Mesenteric fat pad (tissue), 1 donor: ENCODE data around the gene FCGR3A. TPM values are rescaled to one million over a fixed set of nuclear protein-coding genes. Genes with fewer than 3 reads are reported as not detected.

ENCODE experiments used
- DNase-seq: peaks from one replicate; pipeline ENCODE4 v3.0.0-alpha.2; 2020; ENCODE audit warnings: low spot score
- total RNA-seq: library from RNA; stranded (reverse); fragmentation: NEBNext Ultra II Directional; extraction: Animal tissue kit (Norgen Biotek cat#: 25700); gene quantifications from one replicate; pipeline ENCODE4 v1.2.1, GENCODE V29; 2021
- donor health status: DM: yes; HTN: yes; CAD: no.

Gene FCGR3A
- total RNA-seq, 1 donor from 2014 or later, result 117 TPM

- no peak for DNase-seq
These were observed 43.9 kb downstream of the FCGR3A start for GRCh38 chr1:161505686-161506085.

DNA sequence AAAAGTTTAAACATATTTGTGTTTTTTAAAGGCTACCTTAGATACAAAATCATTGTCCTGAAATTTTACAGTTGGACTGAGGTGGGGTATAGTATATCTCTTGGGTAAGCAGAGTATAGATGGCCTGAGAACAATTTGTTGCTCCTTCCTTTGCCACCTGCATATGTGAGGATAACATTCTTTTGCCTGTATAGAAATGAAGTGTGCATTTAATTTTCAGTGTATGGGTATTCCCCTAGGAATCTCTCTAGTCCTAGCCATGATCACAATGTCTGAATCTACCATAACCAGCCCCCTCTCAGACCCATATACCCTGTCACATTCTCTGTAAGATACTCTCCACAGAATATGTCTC lies 46.2 kb downstream of the FCGR3A start:
- DNase-seq, result no peak

GRCh38 chr1:161502641-161503393 lies 46.8 kb downstream of the FCGR3A start:
- no peak for DNase-seq

DNA sequence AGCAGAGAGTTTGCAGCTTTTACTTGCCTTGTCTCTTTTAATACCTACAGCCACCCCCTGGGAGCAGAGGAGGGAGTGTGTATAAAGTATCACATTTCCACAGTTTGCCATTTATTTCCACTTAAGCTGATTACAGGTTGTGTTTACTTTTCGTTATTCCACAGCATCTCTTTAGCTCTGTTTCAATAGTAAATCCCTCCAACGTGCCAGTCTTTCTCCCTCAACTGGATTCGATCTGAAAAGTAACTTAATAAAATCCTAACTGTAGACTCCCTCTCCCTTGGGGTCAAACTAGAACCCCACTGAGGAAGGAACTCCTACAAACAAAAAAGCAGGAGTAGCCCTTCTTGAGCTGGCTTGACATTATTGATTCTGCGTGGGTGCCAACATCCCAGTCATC lies 47.4 kb downstream of the FCGR3A start:
- no peak for DNase-seq

DNA sequence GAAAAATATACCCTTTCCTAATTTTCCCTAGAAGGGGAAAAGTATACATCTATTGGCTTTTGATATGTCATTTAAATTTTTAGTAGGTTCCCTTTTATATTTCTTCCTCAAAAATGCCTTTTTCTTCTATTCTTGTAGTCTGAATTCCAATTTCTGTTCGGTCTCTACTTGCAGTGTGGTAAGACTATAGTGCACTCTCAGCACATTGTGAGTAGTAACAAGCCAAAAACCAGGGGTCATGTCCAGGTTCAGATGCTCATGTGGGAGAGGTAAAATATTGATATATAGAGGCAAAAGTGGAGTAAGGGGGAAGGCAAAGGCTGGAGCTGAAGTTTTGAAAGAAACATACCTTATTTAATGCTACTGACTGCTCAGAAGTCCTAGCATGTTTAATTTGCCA lies 48.4 kb downstream of the FCGR3A start:
- DNase-seq, result no peak

- DNase-seq, result no peak
These were observed 50.2 kb downstream of the FCGR3A start for GRCh38 chr1:161499099-161500039.

- no peak for DNase-seq
These were observed 51.0 kb downstream of the FCGR3A start for GRCh38 chr1:161498646-161499045.

DNA sequence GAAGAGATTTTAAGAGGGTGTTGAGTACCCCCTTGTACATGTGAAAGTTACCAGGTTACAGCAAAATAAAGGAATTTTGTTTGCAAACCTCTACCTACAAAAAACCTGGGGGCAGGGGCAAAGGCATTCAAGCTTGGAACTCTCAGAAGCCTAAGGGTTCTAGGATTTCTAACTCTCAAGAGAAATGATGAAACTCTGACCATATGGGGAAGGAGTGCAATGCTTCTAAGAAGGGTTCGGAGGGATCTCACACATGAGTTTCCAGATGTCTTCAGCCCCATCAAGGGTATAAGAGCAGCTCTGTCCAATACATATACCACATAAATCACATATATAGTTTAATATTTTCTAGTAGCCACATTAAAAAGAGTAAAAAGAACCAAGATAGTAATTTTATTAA lies 51.7 kb downstream of the FCGR3A start:
- no peak for DNase-seq

DNA sequence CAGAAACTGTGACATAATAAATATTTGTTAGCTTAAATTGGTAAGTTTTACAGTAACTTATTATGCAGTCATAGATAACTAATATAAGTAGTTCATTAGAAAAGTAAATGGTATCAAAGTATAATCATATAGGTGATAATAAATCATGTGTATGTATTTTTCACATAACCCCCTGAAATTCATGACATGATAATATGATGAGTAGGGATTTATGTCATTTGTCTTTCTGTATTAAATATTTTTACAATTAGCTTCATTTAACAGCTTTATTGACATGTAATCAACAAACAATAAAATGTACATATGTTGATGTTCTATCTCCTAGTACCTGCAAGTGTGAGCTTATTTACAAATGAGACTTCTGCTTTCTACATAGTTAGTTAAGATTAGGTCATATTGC lies 54.1 kb downstream of the FCGR3A start:
- no peak for DNase-seq

- DNase-seq, result no peak
These were observed 55.4 kb downstream of the FCGR3A start for GRCh38 chr1:161494091-161494735.

DNA sequence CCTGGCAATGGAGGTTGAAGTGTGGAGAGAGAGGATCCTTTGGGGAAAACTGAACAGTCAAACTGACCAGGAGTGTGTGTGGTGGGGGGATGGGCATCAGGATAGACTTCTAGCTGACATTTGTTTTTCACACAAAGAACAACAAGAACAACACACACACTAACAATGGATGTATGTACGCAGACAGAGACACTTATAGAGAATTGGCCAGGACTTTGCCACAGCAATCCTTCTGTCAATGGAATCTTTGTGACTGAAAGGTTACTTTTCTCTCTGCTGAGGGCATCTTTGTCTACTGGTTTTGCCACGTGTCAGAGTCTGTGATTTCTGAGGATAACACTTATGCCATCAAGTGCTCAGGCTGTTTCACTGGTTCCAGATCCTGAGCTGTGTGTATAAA lies 56.8 kb downstream of the FCGR3A start:
- DNase-seq, result no peak

Other genes with a start within 250 kb of the FCGR3A start
- 5.5 TPM for gene MPZ, start 239.8 kb downstream of the FCGR3A start, total RNA-seq
- gene SDHC, start 235.4 kb downstream of the FCGR3A start, total RNA-seq, result 201 TPM
- not detected for gene CFAP126, start 181.9 kb downstream of the FCGR3A start, total RNA-seq
- 161 TPM for gene FCGR2A, start 44.4 kb downstream of the FCGR3A start, total RNA-seq
- 6.8 TPM for gene HSPA6, start 25.3 kb downstream of the FCGR3A start, total RNA-seq
- 10.9 TPM for gene FCGR3B, start 81.4 kb upstream of the FCGR3A start, total RNA-seq
- 43.4 TPM for gene FCGR2B, start 113.3 kb upstream of the FCGR3A start, total RNA-seq
- gene FCRLA, start 157.4 kb upstream of the FCGR3A start, total RNA-seq, result not detected
- 0.48 TPM for gene FCRLB, start 171.7 kb upstream of the FCGR3A start, total RNA-seq
- 16.2 TPM for gene DUSP12, start 200.0 kb upstream of the FCGR3A start, total RNA-seq
- gene ATF6, start 216.5 kb upstream of the FCGR3A start, total RNA-seq, result 26.5 TPM